ENCODE data around the gene TUBGCP2.

TUBGCP2 gene

DNA sequence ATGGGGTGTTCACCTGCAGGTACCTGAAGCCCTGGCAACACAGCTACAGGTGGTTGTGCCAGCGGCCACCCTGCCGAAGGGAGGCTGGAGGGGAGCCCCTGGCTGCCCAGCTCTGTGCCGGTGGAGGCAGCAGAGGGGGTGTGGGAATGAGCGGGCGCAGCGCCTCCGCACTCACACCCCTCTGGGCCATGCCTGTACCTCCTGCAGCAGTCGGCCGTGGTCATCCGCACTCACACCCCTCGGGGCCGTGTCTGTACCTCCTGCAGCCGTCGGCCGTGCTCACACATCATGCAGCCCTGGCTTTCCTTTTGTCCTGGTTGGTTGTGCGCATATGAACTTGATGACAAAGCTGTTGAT lies 1.7 kb upstream of the TUBGCP2 start:
- peaks cover 30% of the 10 kb centered on the region for H3K36me3 ChIP-seq (ENCODE audit: insufficient read depth, low read length)
- no peak overlapping the region for H3K4me3 ChIP-seq (ENCODE audit: low read length)
- no peak overlapping the region for H3K27ac ChIP-seq (ENCODE audit: low read depth, low read length)
- 97% methylated on average over 16 of the region's 16 CpGs for WGBS
- no peaks in the 10 kb centered on the region for H3K9me3 ChIP-seq (ENCODE audit: insufficient read depth, low read depth, low read length)
- H3K4me1 ChIP-seq (ENCODE audit: insufficient read depth, low read length), result no peaks in the 10 kb centered on the region
- H3K27me3 ChIP-seq (ENCODE audit: insufficient read depth, low read length), result no peaks in the 10 kb centered on the region
- no peak overlapping the region for H3K9ac ChIP-seq (ENCODE audit: low read depth, low read length)

DNA sequence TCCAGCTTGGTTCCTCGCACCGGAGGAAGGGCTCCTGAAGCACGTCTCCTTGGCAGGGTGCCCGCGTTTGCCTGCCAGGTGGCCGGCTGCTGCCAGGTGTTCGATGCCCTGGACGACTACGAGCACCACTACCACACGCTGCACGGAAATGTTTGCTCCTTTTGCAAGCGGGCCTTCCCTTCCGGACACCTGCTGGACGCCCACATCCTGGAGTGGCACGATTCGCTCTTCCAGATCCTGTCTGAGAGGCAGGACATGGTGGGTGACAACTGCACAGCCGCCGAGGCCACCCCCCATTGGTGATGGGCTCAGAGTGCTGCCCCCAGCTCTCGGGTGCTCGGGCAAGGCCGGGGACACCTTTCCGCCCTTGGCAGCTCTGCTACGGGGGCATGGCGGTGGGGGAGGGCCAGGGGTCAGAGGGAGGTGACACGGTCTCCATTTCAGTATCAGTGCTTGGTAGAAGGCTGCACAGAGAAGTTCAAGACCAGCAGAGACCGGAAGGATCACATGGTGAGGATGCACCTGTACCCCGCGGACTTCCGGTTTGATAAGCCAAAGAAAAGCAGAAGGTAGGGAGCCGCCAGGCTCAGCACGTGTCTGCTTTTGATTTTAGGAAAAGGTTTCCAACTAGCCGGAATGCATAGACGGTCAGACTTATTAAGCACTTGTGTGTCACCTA lies 1.2 kb upstream of the TUBGCP2 start:
- peak overlapping the region; percentile 39 for H3K4me3 ChIP-seq (ENCODE audit: low read length)
- H3K9me3 ChIP-seq (ENCODE audit: insufficient read depth, low read depth, low read length), result no peaks in the 10 kb centered on the region
- H3K36me3 ChIP-seq (ENCODE audit: insufficient read depth, low read length), result peaks cover 30% of the 10 kb centered on the region
- H3K27me3 ChIP-seq (ENCODE audit: insufficient read depth, low read length), result no peaks in the 10 kb centered on the region
- H3K9ac ChIP-seq (ENCODE audit: low read depth, low read length), result no peak overlapping the region
- no peak overlapping the region for H3K27ac ChIP-seq (ENCODE audit: low read depth, low read length)
- H3K4me1 ChIP-seq (ENCODE audit: insufficient read depth, low read length), result no peaks in the 10 kb centered on the region
- 96% methylated on average over 33 of the region's 33 CpGs for WGBS

DNA sequence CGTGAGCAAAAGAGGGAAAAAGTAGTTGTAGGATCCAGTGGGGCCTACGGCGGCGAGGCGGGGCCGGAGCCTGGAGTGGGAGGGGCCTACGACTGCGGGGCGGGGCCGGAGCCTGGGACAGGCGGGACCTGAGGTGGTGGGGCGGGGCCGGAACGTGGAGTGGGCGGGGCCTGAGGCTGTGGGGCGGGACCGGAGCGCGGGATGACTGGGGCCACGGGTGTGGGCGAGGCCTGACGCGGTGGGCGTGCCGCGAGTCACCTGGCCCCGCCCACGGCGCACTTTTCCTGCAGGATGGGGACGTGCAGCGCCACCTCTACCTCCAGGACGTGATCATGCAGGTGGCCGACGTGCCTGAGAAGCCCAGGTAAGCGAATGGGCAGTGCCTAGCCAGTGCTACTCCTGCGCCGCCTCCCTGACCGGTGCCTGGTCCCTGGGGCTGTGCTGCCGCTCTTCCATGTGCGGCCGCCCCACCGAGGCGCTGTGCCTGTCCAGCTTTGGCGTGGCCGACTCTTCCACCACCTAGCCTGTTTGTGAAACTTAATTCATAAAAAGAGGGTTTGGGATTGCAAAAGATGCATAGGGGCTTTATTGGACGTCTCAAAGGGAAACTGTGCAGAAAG lies 538 bp upstream of the TUBGCP2 start:
- Histone ChIP-seq H3K9ac (ENCODE audit: low read depth, low read length) (peak overlapping the region; percentile 93), H3K4me1 (ENCODE audit: insufficient read depth, low read length) (no peaks in the 10 kb centered on the region), H3K9me3 (ENCODE audit: insufficient read depth, low read depth, low read length) (no peaks in the 10 kb centered on the region), H3K27ac (ENCODE audit: low read depth, low read length) (peak overlapping the region; percentile 96), H3K36me3 (ENCODE audit: insufficient read depth, low read length) (peaks cover 30% of the 10 kb centered on the region), H3K27me3 (ENCODE audit: insufficient read depth, low read length) (no peaks in the 10 kb centered on the region), H3K4me3 (ENCODE audit: low read length) (peak overlapping the region; percentile 92)
- 26% methylated on average over 46 of the region's 46 CpGs for WGBS

DNA sequence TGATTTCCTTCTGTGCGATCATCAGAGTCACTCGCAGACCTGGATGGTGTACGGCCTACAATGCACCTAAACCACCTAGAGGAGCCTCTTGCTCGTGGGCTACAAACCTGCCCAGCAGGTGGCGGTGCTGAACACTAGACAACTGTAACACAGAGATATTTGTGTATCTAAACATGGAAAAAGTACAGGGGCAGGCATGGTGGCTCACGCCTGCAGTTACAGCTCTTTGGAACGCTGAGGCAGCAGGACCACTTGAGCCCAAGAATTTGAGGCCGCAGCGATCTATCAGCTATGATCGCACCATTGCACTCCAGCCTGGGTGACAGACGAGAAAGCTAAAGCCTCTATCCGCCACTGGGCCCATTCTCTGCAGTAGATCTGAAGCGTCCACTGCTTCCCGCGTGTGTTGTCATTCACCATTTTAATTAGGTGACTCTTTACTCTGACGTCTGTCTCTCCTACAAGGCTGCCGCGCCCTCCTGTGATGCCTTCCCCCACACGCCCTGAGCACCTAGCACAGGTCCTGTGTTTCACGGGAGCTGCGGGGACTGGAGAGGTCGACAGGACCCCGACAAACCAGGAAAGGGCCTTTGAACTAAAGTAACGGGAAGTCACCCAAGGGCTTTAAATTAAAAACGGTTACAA lies 774 bp downstream of the TUBGCP2 start:
- peak overlapping the region; percentile 96 for H3K27ac ChIP-seq (ENCODE audit: low read depth, low read length)
- H3K9ac ChIP-seq (ENCODE audit: low read depth, low read length), result peak overlapping the region; percentile 93
- no peaks in the 10 kb centered on the region for H3K27me3 ChIP-seq (ENCODE audit: insufficient read depth, low read length)
- H3K4me1 ChIP-seq (ENCODE audit: insufficient read depth, low read length), result no peaks in the 10 kb centered on the region
- no peaks in the 10 kb centered on the region for H3K9me3 ChIP-seq (ENCODE audit: insufficient read depth, low read depth, low read length)
- 11% methylated on average over 25 of the region's 25 CpGs for WGBS
- H3K4me3 ChIP-seq (ENCODE audit: low read length), result peak overlapping the region; percentile 92
- H3K36me3 ChIP-seq (ENCODE audit: insufficient read depth, low read length), result peaks cover 28% of the 10 kb centered on the region

DNA sequence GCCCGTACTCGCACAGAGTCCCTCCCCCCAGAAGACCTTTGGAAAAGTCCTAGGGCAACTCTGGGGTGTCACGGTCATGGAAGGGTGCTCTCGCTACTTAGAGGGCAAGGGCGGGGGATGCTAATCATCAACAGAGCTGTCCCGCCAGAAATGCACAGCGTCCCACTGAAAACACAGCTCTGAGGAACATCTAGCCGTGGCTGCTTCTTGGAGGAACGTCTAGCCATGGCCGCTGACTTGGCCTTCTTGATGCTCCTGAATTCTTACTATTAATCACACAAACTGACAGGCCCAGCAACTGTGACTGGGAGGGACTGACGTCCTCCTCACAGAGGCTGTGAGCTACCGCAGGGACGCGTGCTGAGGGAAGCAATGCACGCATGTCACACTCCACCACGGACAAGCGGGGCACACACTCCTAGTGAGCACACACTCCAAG lies 1.7 kb downstream of the TUBGCP2 start:
- Histone ChIP-seq H3K27ac (ENCODE audit: low read depth, low read length) (no peak overlapping the region), H3K27me3 (ENCODE audit: insufficient read depth, low read length) (no peaks in the 10 kb centered on the region), H3K4me3 (ENCODE audit: low read length) (no peak overlapping the region), H3K4me1 (ENCODE audit: insufficient read depth, low read length) (no peaks in the 10 kb centered on the region), H3K36me3 (ENCODE audit: insufficient read depth, low read length) (peaks cover 27% of the 10 kb centered on the region), H3K9me3 (ENCODE audit: insufficient read depth, low read depth, low read length) (no peaks in the 10 kb centered on the region), H3K9ac (ENCODE audit: low read depth, low read length) (no peak overlapping the region)
- 95% methylated on average over 17 of the region's 17 CpGs for WGBS

DNA sequence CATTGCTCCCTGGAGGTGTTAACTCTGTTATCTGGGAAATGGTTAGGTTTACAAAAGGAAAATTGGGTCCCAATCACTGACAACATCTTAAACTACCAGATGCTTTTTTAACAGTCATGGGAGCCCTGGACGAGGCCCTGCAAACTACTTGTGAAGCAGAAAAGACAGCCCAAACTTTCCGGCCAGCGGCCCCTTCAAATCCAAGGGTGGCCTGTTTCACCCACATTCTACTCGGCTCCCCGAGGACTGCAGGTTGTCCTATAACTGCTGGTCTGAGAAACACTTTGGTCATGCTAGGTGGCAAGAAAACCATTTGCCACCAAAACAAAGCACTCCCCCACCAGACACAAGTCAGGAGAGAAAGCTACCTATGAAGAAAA lies 2.6 kb downstream of the TUBGCP2 start:
- Histone ChIP-seq H3K9ac (ENCODE audit: low read depth, low read length) (no peak overlapping the region), H3K4me3 (ENCODE audit: low read length) (no peak overlapping the region), H3K27ac (ENCODE audit: low read depth, low read length) (no peak overlapping the region), H3K4me1 (ENCODE audit: insufficient read depth, low read length) (no peaks in the 10 kb centered on the region), H3K27me3 (ENCODE audit: insufficient read depth, low read length) (no peaks in the 10 kb centered on the region), H3K9me3 (ENCODE audit: insufficient read depth, low read depth, low read length) (no peaks in the 10 kb centered on the region), H3K36me3 (ENCODE audit: insufficient read depth, low read length) (peaks cover 22% of the 10 kb centered on the region)
- WGBS, result 93% methylated on average over 5 of the region's 5 CpGs

DNA sequence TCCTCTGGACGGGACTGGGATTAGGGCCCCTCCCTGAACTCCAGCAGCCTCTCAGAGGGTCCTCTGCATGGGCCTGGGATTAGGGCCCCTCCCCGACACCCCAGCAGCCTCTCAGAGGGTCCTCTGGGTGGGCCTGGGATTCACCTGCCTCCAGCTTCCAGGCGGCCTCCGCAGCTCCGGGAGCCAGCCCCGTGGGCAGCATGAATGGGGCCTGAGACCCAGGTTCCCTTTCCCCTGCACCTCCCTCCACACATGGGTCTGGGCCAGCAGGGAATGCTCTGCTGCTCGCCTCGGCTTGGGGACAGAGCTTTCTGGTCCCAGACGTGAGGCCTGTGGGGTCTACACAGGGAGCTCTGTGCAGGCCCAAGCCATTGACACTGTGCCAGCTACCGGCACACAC lies 5.5 kb downstream of the TUBGCP2 start:
- H3K9ac ChIP-seq (ENCODE audit: low read depth, low read length), result no peak overlapping the region
- H3K27ac ChIP-seq (ENCODE audit: low read depth, low read length), result no peak overlapping the region
- H3K4me1 ChIP-seq (ENCODE audit: insufficient read depth, low read length), result no peaks in the 10 kb centered on the region
- 93% methylated on average over 10 of the region's 10 CpGs for WGBS
- no peak overlapping the region for H3K4me3 ChIP-seq (ENCODE audit: low read length)
- H3K9me3 ChIP-seq (ENCODE audit: insufficient read depth, low read depth, low read length), result no peaks in the 10 kb centered on the region
- peaks cover 37% of the 10 kb centered on the region for H3K36me3 ChIP-seq (ENCODE audit: insufficient read depth, low read length)
- no peaks in the 10 kb centered on the region for H3K27me3 ChIP-seq (ENCODE audit: insufficient read depth, low read length)

DNA sequence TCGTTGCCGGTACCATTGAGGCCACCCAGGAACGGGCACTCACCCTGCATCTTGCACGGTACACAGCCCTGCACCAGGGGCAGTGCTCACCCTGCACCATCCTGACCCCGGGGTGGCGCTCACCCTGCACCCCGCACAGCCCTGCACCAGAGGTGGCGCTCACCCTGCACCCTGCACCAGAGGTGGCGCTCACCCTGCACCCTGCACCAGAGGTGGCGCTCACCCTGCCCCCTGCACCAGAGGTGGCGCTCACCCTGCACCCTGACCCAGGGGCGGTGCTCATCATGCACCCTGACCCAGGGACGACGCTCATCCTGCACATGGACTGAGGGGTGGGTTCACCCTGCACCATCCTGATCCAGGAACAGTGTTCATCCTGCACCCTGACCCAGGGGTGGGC lies 6.4 kb downstream of the TUBGCP2 start:
- Histone ChIP-seq H3K4me1 (ENCODE audit: insufficient read depth, low read length) (no peaks in the 10 kb centered on the region), H3K9me3 (ENCODE audit: insufficient read depth, low read depth, low read length) (no peaks in the 10 kb centered on the region), H3K36me3 (ENCODE audit: insufficient read depth, low read length) (peaks cover 46% of the 10 kb centered on the region), H3K9ac (ENCODE audit: low read depth, low read length) (no peak overlapping the region), H3K27me3 (ENCODE audit: insufficient read depth, low read length) (no peaks in the 10 kb centered on the region), H3K4me3 (ENCODE audit: low read length) (no peak overlapping the region), H3K27ac (ENCODE audit: low read depth, low read length) (no peak overlapping the region)
- WGBS, result 95% methylated on average over 14 of the region's 14 CpGs

DNA sequence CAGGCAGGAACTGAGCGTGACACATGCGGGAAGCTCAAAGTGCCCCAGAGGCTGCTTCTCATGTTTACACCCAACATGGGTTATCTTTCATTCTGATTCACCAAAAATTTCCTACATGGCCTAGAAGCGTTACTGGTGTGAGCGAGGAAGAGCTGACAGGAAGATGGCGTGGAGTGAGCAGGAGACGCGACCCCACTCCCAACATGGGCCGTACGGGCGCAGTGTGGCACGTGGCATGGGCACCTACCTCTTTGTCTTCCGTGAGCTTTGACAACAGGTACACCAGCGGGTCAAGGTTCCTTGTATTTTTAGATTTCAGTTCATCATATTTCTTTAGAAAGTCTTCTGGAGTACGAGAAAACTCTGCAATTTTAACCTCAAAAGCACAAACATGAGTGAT lies 8.9 kb downstream of the TUBGCP2 start:
- H3K27me3 ChIP-seq (ENCODE audit: insufficient read depth, low read length), result no peaks in the 10 kb centered on the region
- WGBS, result 96% methylated on average over 14 of the region's 14 CpGs
- no peaks in the 10 kb centered on the region for H3K9me3 ChIP-seq (ENCODE audit: insufficient read depth, low read depth, low read length)
- no peak overlapping the region for H3K4me3 ChIP-seq (ENCODE audit: low read length)
- H3K9ac ChIP-seq (ENCODE audit: low read depth, low read length), result no peak overlapping the region
- peaks cover 70% of the 10 kb centered on the region for H3K36me3 ChIP-seq (ENCODE audit: insufficient read depth, low read length)
- no peak overlapping the region for H3K27ac ChIP-seq (ENCODE audit: low read depth, low read length)
- H3K4me1 ChIP-seq (ENCODE audit: insufficient read depth, low read length), result no peaks in the 10 kb centered on the region

DNA sequence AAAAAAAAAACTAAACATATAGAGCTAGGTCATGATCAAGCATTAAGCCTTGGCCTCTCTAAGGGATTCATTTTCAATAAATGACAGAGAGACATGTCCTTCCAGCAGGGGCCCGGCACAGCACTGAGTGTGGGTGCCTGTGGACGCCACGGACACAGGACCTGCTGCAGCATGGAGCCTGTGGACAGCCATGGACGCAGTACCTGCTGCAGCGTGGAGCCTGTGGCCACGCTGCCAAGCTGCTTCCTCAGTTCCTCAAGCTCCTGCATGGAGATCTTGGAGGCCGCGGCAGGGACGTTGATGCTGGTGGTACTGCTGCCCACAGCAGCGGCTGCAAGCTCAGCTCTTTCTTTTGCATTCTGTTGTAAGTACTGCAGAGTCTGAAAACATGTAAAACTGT lies 9.4 kb downstream of the TUBGCP2 start:
- 97% methylated on average over 10 of the region's 10 CpGs for WGBS

DNA sequence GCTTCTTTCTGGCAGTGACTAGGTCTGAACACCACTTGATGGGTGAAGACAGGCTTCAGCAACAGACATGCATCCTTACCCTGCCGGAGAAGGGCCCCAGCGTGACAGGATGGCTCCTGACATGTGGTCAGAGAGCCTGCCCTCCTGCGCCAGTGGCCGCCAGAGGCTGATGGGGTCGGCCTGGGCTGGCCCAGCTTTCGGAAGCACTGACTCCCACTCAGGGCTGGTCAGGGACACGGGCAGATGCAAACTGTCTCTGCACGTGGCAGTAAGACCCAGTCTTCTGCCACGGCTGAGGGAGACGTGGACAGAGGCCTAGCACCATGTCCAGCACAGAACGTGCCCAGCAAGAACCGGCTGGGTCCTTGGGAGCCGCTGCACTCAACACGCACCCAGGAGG lies 10.2 kb downstream of the TUBGCP2 start:
- peaks cover 79% of the 10 kb centered on the region for H3K36me3 ChIP-seq (ENCODE audit: insufficient read depth, low read length)
- no peak overlapping the region for H3K27ac ChIP-seq (ENCODE audit: low read depth, low read length)
- no peaks in the 10 kb centered on the region for H3K27me3 ChIP-seq (ENCODE audit: insufficient read depth, low read length)
- no peaks in the 10 kb centered on the region for H3K4me1 ChIP-seq (ENCODE audit: insufficient read depth, low read length)
- H3K9ac ChIP-seq (ENCODE audit: low read depth, low read length), result no peak overlapping the region
- no peak overlapping the region for H3K4me3 ChIP-seq (ENCODE audit: low read length)
- 94% methylated on average over 14 of the region's 14 CpGs for WGBS
- H3K9me3 ChIP-seq (ENCODE audit: insufficient read depth, low read depth, low read length), result no peaks in the 10 kb centered on the region

More for the DNA sequence above, 9.4 kb downstream of the TUBGCP2 start:
- no peaks in the 10 kb centered on the region for H3K27me3 ChIP-seq (ENCODE audit: insufficient read depth, low read length)
- H3K4me3 ChIP-seq (ENCODE audit: low read length), result no peak overlapping the region
- no peaks in the 10 kb centered on the region for H3K9me3 ChIP-seq (ENCODE audit: insufficient read depth, low read depth, low read length)
- no peaks in the 10 kb centered on the region for H3K4me1 ChIP-seq (ENCODE audit: insufficient read depth, low read length)
- H3K9ac ChIP-seq (ENCODE audit: low read depth, low read length), result no peak overlapping the region
- H3K36me3 ChIP-seq (ENCODE audit: insufficient read depth, low read length), result peaks cover 73% of the 10 kb centered on the region
- H3K27ac ChIP-seq (ENCODE audit: low read depth, low read length), result no peak overlapping the region

All from HUES64 (cell line).